Stimulated activated CD4-positive, alpha-beta T cell treated with anti-CD3 and anti-CD28 coated beads, Interleukin-2, amount 100 ng/mL, for 48 hours (primary cell): Measurements from ENCODE around the gene FCN2.

Experiments
- DNase-seq, 2 donors: peaks; one replicate each; pipeline ENCODE4 v3.0.0-alpha.2; 2020

FCN2 gene

DNA sequence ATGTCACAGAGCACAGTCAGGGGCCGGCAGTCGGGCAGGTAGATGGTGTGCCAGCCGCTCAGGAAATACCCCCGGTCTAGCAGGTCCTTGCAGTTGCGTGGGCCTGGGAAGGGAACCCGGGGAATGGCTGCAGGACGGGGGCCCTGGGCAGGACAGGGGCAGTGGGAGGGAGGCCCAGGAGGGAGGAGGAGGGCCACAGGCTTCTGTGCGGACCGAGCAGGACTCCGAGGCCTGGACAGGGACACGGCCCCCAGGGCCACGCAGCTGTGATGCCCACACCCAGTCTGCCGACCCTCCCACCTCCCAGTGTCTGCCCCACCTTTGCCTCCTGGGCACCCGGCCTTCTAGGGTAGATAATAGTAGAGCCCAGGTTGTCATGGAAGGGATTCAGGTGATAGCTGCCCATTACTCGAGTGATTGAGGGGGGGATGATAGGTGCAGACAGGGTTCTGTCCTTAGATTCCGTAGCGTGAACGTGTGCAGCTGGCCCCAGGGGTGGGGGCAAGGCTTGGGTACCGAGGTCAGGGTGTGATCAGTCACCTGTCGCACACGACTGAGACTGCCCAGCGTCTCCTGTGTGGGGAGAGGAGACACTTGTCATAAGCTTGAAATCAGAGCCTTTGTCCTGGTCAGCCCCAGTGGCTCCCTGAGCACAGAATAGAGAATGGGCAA, 32.6 kb downstream of the FCN2 start:
- DNase-seq, result no peak

DNA sequence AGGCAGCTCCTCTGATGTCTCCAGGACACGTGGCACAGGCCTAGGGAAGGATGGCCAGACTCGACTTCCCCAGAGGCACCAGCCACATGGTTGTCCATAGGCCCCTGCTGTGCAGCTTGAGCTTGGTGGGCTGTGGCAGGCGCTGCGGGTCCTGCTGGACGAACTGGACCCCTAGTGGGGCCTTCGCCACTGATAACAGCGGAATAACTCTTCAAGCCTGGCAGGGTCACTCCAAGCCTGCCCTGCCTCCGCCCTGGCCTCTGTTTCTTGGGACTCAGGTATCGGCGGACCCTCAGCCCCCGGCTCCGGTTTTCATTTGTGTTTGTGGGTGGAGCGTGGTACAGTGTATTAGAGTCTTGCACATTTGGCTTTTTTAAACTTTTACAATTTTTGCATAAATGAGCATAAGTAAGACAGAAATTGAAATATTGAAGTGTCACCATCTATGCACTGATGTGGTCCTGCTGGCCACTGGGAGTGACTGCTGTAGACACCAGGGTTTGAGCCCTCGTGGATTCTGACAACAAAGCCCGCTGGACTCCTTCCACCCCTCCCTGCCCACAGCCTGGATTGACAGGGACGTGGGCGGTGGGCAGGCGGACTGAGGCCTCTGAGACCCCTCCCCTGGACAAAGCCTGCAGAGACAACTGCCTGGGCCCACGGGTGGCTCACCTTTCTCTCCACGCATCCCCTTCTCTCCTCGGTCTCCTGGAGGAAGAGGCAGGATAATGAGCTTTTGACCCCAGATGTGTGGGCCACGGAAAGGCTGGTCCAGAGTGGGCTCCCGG, 33.3 kb downstream of the FCN2 start:
- no peak for DNase-seq

DNA sequence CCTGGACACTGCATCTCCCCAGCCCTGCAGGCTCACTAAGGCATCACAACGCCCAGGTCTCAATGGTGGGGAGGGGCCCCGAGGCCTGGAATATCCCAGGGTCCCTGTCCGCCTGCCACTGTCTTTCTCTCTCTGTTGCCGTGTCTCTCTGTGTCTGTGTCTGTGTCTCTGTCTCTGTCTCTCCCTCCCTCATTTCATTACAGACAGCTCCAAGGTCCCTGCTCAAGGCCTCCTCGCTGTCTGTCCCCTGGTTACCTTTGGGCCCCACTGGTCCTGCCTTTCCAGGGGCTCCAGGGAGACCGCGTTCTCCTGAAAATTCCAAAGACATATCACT, 33.9 kb downstream of the FCN2 start:
- DNase-seq, result no peak

DNA sequence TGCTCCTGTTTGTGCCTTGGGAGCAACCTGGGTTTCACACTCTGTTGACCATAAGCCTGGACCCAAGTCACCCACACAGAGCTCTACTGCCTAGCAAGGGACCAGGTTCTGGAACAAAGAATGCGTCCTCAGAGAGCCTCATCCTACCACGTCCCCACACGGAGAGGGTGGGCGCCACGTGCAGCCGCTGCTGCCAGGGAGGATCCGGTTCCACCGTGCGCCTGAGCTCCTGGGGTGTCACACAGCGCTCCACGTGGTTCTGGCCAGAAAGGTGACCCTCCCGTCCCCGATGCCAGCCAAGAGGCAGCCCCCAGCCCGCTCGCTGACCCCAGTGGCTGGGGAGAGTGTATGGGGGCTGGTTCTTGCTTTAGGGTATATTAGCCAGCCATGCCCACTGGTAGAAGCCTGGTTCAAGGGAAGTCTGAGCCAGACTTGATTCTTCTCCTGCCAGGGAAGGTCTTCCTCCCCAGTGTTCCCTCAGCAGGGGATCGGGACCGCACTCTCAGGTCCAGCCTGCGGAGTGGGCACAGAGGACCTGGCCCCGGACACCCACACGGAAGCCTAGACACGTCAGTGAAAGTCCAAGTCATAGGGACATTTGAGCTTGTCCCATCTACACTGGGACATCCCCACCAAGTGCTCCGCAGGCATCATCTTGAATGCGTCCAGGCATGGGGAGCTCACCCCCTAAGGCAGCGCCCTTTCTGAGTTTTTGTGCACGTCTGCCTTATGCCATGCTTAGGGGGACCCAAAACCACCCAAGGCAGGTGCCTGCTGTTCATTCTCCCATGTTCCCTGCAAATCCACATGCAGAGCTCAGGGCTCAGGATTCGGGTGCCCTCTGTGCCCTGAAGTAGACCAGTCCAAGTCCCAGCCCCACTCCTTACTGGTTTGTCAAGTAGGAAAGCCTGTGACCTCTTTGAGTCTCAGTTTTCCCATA, 34.7 kb downstream of the FCN2 start:
- no peak for DNase-seq

DNA sequence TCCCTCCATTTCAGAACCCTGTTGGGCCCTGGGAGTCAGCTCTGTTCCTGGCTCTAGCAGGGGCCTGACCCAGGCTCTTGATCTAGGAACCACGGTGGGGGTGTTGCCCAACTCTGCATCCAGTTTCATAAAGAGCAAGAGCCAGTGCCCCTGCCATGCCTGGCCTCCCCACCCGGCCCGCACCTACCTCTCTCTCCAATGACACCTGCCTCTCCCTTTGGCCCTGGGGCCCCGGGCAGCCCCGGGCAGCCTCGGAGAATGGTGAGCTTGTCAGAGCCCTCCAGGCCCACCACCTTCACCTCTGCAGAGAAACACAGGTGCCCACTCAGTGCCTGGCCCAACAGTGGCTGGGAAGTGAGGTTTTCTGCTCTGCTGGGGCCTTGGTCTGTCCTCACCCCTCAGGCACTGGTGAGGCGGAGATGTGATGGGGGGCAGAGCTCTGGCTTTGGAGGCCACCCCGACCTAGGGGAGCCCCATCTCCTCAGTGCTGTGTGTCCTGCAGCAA, 35.6 kb downstream of the FCN2 start:
- no peak for DNase-seq

DNA sequence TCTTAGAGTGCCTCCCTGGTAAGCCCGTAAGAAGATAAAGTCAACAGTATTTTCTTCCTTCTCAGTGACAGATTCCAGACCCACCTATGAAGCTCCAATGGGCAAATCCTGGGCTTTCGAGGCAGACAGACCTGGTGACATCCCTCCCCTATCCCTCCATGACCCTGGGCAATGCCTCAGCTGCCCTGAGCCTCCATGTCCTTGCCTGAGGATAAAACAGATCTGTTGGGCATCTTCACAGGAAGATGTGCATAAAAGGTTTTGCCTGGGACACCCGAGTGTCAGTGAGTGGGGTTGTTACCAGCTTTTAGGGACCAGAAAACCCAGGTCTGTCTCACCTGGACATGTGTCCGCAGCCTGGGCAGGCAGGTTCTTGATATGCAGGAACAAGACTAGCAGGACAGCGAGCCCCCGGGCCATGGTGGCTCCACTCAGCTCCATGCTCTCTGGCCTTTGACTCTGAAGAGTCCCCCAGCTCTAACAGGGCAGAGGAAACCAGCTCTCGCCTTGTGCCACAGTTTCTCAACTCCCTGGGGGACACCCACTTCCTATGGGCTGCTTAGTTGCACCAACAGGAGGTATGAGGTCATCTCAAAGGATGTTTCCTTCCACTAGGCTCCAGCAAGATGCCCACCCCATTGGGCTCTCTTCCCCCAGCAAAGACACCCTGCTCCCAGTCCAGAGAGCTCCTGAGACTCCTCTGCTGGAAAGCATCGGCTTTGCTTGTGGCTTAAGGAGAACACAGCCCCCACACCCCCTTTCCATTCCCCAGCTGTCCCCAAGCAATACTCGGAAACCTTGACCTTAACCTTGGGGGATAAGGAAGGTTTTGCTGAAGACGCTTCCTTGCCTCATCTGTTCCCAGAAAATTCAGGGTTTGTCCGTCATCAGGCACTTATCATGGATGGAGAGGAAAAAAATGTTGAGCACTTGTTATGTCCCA, 37.1 kb downstream of the FCN2 start, which contains the start of gene FCN1:
Gene FCN1, minus strand, starts transcription at position 482 of the 943 bp plus-strand sequence. Its CDS starts 41 bp downstream, at position 441.
- DNase-seq, result no peak

DNA sequence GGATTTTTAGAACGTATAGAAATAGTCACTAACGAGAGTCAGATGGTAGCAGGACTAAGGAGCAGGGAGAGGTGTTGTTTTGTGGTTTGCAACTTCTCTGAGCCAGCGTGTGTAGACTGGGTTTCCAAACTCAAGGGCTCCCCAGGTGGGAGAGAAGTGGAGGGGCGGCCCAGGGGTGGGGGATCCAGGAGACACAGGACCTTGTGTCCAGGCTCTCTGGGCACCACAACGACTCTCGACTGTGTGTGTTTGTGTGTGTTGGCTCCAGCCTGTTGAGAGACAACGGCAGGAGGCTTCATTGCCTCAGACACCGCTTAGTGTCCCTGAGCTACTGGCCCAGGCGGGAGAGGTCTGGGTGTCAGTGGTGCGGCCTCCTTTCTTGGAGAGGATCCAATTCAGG, 38.0 kb downstream of the FCN2 start:
- DNase-seq, result no peak

DNA sequence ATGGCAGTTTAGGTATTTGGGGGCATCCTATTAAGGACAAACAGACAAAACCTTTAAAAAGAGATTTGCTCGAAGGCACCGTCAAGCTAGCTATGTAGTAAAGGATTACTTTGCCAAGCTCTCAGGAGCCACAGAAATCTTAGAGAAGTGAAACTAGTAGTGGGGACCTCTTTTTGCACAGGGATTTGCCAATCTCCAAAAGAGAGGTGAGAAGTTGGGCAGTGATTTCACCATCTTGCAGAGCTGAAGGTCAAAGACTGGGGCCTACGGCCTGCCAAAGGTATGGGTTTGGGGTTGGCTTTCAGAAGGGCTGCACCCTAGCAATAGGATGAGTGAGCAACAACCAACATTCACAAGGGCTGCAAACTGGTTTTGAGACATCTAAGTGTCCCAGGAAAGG, 38.7 kb downstream of the FCN2 start:
- no peak for DNase-seq

DNA sequence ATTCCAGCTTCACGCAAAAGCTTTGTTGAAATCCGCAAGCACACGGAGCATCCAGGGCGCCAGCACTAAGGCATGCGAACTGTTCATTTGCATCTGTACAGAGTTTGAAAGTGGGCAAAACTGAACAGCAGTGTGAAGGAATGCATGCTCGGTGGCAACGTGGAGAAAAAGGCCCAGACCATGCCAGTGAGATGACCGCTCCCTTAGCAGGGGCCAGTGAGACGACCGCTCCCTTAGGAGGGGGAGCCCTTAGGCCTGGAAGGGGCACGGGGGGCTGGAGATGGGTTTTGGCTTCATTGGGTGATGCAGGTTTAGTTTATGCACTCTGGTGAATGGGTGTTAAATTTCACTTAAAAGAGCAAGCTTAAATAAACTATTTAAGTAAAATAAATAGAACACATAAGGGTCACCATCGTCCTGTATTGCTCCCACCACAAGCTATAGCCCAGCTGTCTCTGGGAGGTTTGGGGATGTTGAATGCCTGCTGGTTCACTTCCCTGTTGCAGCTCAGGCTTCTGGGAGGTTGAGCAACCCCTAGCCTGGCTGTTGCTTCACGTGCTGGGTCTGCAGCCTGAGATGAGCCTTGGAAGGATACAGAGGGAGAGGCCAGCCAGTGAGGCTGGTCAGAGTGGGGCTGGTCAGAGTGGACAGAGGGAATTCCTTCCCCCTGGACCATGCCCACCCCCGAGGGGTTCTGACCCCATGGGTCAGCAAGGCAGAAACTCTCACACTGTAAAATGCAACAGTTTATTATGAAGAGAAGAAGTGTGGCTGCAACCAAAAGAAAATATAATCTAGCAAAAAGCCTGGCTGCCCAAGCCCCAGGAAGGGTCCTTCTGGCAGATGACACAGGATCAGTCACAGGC, 41.7 kb downstream of the FCN2 start:
- DNase-seq, result no peak

DNA sequence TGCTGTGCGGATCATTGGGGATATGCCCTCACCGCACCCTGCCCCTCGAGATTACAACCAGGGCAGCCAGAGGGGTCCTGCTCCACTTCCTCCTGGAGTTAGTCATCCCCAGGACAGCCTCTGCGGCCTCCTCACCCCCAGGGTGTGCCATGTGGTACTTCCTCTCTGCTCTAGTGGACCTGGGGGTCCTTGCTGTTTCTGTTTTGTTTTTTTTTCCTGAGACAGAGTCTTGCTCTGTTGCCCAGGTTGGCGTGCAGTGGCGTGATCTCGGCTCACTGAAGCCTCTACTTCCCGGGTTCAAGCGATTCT, 42.3 kb downstream of the FCN2 start:
- DNase-seq, result no peak

DNA sequence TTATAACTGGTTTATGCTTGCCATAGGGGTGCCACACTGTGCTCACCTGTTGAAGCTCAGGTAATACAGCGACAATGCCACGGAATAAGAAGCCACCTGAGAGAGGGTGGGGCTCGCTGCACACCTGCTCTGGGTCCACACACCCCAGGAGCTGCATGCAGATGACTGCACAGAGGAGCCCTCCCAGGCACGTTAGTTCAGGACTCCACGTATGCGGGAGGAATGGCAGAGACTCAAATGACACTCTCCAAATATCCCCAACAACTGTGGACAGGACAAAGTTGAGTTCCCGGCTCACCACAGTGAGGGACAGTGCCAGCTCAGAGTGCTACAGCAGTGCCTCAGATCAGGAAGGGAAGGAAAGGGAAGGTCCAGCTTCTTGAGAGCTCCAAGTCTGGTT, 42.9 kb downstream of the FCN2 start:
- DNase-seq, result no peak

DNA sequence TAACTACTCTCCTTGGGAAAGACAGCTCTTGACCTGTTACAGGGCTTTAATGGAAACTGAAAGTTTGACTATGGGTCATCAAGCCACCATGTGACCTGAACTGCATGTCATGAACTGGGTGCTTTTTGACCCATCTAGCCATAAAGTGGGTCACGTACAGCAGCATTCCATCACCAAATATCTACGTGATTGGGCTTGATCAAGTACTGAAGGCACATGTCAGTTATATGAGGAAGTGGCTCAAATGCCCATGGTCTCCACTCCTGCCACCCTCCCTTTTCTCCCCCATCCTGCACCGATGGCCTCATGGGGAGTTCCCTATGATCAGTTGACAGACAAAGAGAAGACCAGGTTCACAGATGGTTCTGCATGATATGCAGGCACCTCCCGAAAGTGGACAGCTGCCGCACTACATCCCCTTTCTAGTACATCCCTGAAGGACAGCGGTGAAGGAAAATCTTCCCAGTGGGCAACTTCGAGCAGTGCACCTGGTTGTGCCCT, 44.5 kb downstream of the FCN2 start:
- DNase-seq, result no peak

DNA sequence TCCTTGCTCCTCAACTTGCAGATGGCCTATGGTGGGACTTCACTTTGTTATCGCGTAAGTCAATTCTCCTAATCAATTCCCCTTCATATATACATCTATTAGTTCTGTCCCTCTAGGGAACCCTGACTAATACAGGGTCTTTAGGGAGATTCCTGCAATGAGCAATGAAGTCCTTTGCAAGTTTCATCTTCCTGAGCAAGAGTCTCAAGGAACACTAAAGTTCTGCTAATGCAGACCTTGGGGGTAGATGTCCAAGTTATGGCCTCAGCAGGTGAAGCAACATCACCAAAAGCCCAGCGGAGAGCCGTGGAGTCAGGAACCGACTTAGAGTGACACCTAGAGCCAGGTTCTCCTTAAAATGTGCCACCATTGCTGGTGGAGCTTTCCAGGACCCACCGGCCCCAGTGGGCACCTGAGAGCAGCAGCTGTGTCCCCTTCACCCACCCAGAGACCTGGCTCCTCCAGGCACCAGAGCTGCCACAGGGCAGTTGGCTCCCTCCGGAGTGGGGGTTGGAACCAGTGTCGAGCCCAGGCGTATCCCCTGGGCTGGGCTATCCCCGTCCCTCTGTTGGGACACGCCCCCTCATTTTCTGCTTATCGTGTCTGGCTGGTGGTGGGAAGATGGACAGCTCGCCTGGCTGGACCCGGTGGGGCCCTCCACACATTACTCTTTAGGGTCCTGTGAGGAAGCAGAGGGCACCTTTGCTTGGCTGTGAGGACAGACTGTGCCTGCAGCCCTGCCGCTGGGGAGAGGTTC, 48.0 kb downstream of the FCN2 start:
- DNase-seq, result no peak

DNA sequence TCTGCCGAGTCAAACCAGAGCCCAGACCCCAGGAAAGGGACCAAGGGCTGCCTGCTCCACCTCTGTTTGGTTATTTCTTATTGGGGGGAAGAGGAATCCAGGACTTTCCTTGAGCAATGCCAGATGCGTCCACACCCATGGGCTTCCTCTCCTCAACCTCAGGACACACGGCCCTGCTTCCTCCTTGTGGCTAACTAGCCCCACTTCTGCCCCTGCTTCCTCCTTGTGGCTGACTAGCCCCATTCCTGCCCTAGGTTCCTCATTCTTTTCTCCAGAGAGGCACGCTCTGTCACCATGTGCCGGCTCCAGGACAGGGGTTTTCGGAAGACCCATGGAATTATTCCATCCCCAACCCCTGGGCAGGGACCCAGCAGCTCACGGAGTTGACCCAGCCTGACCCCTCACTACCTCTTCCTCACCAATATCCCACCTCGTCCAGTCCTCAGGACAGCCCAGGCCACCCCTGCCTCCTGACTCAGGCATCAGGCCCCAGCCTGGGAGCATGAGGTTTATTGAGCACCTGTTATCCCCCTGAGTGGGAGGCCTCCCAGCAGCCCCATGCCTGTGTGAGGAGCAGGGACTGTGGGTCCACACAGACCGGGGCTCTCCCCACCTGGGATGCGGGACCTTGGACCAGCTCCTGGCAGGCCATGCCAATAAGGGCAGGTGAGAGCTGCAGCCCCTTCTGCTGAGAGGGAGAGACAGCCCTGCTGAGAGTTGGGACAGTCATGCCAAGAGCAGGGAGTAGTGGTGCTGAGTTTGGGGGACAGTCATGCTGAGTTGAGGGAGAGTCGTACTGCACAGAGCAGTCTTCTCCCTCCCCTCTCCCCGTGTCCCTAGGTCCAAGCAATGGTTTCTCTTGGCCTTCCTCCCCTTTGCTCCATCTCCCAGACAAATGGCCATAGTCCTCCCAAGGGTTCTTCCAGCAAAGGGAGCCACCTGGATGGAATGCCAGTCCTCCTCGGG, 48.9 kb downstream of the FCN2 start:
- no peak for DNase-seq

DNA sequence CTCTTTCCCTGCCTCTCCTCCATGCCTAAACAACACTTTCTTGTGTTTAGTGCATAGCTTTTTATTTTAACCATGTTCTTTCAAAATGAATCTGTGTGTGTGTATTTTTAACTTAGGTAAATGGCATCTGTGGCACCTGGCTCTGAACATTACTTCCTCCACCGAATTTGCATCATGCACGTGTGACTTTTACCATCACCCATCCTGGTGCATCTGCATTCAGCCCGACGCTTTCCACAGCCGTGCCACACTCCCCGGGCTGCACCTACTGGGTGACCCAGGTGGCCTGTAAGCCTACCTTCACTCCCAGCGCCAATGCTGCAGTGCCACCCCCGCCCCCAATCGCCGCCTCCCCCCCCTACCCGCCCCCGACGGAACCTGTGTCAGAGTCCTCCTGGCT, 49.8 kb downstream of the FCN2 start:
- DNase-seq, result no peak

DNA sequence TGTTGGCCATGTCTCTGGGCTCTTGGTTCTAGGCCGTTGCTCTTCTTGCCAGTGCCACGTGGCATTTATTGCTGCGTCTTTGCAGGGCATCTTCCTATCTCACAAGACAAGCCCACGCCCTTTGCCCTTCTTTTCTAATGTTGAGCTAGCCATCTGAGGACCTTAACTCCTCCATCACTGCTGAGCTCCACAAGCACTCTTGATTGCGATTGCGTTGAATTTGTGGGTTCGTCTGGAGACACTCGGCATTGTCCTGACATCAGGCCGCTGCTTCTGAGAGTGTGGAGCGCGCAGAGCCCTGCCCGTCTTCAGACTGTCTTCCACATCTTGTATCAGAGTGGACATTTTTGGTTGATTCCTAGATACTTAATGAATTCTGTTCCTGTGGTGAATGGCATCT, 51.6 kb downstream of the FCN2 start:
- no peak for DNase-seq

DNA sequence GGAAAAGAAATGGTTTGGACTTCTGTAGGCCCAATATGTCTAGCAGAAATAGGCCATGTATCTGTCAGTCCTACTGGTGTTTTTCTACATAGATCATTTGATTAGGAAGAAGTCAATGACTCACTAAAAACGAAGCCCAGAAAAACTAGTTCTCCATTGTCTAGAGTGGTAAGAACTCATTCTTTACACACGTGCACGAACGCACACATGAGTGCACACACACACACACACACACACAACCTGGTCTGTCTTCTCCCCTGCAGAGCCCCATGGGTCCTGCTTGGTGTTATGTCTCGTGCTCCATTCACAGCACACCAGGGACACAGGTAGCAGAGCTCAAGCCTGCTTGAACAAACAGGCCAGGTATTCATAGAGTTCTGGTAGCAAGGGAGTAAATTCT, 52.0 kb downstream of the FCN2 start:
- DNase-seq, result no peak

DNA sequence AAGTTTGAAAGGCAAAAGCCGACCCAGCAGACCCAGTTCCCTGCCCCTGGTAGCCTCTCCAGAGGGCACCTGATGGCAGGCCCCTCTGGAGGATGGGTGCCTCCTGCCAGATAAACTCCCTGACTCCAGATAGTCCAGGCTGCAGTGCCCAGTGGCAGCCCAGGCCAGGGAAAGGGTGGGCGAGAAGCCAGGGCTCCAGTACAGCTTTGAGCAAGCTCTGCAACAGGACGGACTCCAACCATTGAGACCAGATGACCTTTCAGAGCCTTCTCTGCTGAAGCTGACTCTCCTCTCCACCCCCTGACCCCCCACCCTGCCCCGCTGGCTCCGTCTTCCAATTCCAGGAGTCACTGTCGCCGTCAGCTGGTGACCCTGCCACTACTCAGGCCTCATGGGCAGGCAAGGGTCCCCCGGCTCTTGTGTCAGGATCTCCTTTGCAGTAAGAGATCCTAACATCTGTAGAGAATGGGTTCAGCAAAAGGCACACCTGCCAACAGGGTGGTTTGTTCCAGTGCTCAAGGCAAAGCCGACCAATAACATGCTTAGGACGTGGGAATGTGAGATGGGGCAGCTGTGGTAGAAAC, 52.6 kb downstream of the FCN2 start:
- no peak for DNase-seq
